Fibroblast of lung (primary cell): ENCODE measurements around the gene ASPDH.

Source experiments
- EZH2 ChIP-seq: IDR thresholded peaks from 2 replicates; pipeline ENCODE4 v1.5.1; 2012; ENCODE audit warnings: low read length, control low read depth, mild to moderate bottlenecking; ENCODE audit errors: missing control alignments
- TF ChIP-seq, protein P1 (sequence below), 2 donors: IDR thresholded peaks in 1 of 2; conservative IDR thresholded peaks in 1 of 2; 1 replicate in 1 of 2; 2 replicates in 1 of 2; pipeline ENCODE4 v1.5.1; 2011 to 2012; ENCODE audit warnings: low read length in 2 of 2, control low read depth in 1 of 2, inconsistent platforms in 1 of 2, low read depth in 1 of 2, mild to moderate bottlenecking in 1 of 2

DNA sequence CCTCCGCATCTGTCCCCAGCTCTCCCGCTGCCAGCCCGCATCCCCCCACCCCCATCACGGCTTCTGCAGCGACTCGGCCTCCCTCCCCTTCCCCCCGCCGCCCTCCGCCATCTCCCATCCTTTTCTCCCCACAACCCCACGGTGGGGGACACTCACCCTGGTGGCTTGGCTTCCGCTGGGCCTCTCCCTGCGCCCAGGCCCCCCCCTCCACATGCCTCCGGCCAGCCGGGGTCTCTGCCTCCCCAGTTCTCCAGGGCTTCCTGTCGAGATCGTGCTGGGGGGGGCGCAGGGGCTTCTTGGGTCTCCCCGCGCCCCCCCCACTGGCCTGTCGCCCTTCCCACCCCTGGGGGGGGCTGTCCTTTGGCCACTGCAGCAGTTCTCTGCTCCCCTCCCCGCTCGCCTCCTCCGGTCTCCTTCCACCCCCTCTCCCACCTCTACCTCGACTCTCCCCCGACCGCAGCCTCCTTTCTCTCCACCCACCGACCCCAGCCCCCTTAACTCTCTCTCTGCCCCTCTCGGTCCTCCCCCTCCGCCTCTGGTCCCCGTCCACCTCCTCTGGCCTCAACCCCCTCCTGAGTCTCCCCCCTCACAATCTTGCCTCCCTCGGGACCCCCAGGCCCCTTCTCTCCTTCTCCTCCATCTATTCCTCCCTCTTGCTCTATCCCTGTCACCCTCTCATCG lies 37.5 kb upstream of the ASPDH start:
- TF ChIP-seq, protein P1, sequence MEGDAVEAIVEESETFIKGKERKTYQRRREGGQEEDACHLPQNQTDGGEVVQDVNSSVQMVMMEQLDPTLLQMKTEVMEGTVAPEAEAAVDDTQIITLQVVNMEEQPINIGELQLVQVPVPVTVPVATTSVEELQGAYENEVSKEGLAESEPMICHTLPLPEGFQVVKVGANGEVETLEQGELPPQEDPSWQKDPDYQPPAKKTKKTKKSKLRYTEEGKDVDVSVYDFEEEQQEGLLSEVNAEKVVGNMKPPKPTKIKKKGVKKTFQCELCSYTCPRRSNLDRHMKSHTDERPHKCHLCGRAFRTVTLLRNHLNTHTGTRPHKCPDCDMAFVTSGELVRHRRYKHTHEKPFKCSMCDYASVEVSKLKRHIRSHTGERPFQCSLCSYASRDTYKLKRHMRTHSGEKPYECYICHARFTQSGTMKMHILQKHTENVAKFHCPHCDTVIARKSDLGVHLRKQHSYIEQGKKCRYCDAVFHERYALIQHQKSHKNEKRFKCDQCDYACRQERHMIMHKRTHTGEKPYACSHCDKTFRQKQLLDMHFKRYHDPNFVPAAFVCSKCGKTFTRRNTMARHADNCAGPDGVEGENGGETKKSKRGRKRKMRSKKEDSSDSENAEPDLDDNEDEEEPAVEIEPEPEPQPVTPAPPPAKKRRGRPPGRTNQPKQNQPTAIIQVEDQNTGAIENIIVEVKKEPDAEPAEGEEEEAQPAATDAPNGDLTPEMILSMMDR (conservative IDR thresholded peaks at IDR 0.05 in 1 of 2, IDR thresholded peaks at IDR 0.05 in 1 of 2; ENCODE audit: low read depth in 1 of 2, low read length in 2 of 2) = no peak
- no peak for TF ChIP-seq EZH2
